Limb (tissue), 2 donors: ENCODE data around the gene CES3.
"Not testable (repeated sequence)": the region's sequence is repeated elsewhere in the genome, so short reads cannot be mapped to it uniquely, and the experiment has no call there.

Experiments used
- DNase-seq, 2 donors: peaks; one replicate each; pipeline ENCODE4 v3.0.0-alpha.2; 2016; ENCODE audit errors: extremely low spot score in 2 of 2

CES3 gene

GRCh38 chr16:66944971-66945370 is 16.1 kb upstream of the CES3 start:
- DNase-seq = not testable (repeated sequence)

GRCh38 chr16:66945939-66946338 is 15.1 kb upstream of the CES3 start:
- no peak for DNase-seq

GRCh38 chr16:66946541-66946940 is 14.5 kb upstream of the CES3 start:
- no peak for DNase-seq

GRCh38 chr16:66946974-66947301 is 14.1 kb upstream of the CES3 start:
- no peak for DNase-seq

- DNase-seq = peak; percentile 79 to 84
These were observed 13.6 kb upstream of the CES3 start for GRCh38 chr16:66947302-66948065.

- DNase-seq = no peak
These were observed 12.8 kb upstream of the CES3 start for GRCh38 chr16:66948134-66948836.

- no peak for DNase-seq
These were observed 12.2 kb upstream of the CES3 start for GRCh38 chr16:66948837-66949225.

- no peak for DNase-seq
These were observed 11.6 kb upstream of the CES3 start for GRCh38 chr16:66949472-66949871.

- no peak for DNase-seq
These were observed 10.6 kb upstream of the CES3 start for GRCh38 chr16:66950437-66950836.

- no peak for DNase-seq
These were observed 9.9 kb upstream of the CES3 start for GRCh38 chr16:66950971-66951790.

- DNase-seq = no peak
These were observed 8.5 kb upstream of the CES3 start for GRCh38 chr16:66952430-66953110.

- no peak for DNase-seq
These were observed 7.5 kb upstream of the CES3 start for GRCh38 chr16:66953462-66954096.

GRCh38 chr16:66954097-66954659 is 6.9 kb upstream of the CES3 start:
- DNase-seq = peak; percentile 59 to 86

- DNase-seq = not testable (repeated sequence)
These were observed 5.5 kb upstream of the CES3 start for GRCh38 chr16:66955363-66956153.

GRCh38 chr16:66956154-66956457 is 5.0 kb upstream of the CES3 start:
- not testable (repeated sequence) for DNase-seq

GRCh38 chr16:66958857-66959703 is 2.0 kb upstream of the CES3 start:
- DNase-seq = no peak

GRCh38 chr16:66959704-66960161 is 1.3 kb upstream of the CES3 start:
- no peak for DNase-seq

GRCh38 chr16:66960270-66960669 is 796 bp upstream of the CES3 start:
- DNase-seq = no peak

GRCh38 chr16:66961914-66962313 is 848 bp downstream of the CES3 start:
- DNase-seq = no peak
